K562 (cell line): Measurements from ENCODE around the gene FSCN2. TPM values are rescaled to one million over a fixed set of nuclear protein-coding genes. Genes with fewer than 3 reads are reported as not detected.
A peak's percentile ranks its signal among the peaks of the same experiment; 100 is the strongest.

Experiments
- ARNT ChIP-seq, 2 experiments: fragments of 450-650 bp; IDR thresholded peaks; 2 replicates each; pipeline ENCODE4 v1.6.1; 2016; ENCODE audit warnings: mild to moderate bottlenecking in 1 of 2
- BCL6 ChIP-seq: fragments of 250-450 bp; sonication (Bioruptor Pico); IDR thresholded peaks from 2 replicates; pipeline ENCODE4 v1.4.0; 2020
- BDP1 ChIP-seq: IDR thresholded peaks from 3 replicates; pipeline ENCODE4 v1.6.1; 2011; ENCODE audit not compliant: insufficient read length, insufficient read depth
- BRD4 ChIP-seq: fragments of 200-600 bp; sonication (generic); IDR thresholded peaks from 2 replicates; pipeline ENCODE4 v1.6.1; 2017; ENCODE audit warnings: inconsistent platforms
- CBX2 ChIP-seq: fragments of 200-600 bp; sonication (generic); IDR thresholded peaks from one replicate; pipeline ENCODE4 v1.6.1; 2012; ENCODE audit warnings: mild to moderate bottlenecking, low read length, inconsistent platforms; ENCODE audit not compliant: insufficient read depth, poor library complexity, severe bottlenecking
- CREB5 ChIP-seq: fragments of 250-450 bp; sonication (Bioruptor Pico); IDR thresholded peaks from 2 replicates; pipeline ENCODE4 v1.5.0; 2020; ENCODE audit warnings: mild to moderate bottlenecking
- ILF3 ChIP-seq: fragments of 450-650 bp; IDR thresholded peaks from 2 replicates; pipeline ENCODE4 v1.6.1; 2018; ENCODE audit warnings: antibody characterized with exemption, mild to moderate bottlenecking, moderate library complexity, borderline replicate concordance
- MAFK ChIP-seq: IDR thresholded peaks from 2 replicates; pipeline ENCODE4 v1.6.1; 2011; ENCODE audit warnings: low read length, improper control_type of control experiment
- MED1 ChIP-seq: sonication (generic); formaldehyde crosslinking; IDR thresholded peaks from 2 replicates; pipeline ENCODE4 v1.8.1; 2023; ENCODE audit warnings: missing genetic modification reagents, borderline replicate concordance
- NEUROD1 ChIP-seq: fragments of 150-350 bp; IDR thresholded peaks from 2 replicates; pipeline ENCODE4 v1.6.1; 2014; ENCODE audit warnings: borderline replicate concordance, low read length, low read depth; ENCODE audit not compliant: partially characterized antibody
- NFATC3 ChIP-seq: fragments of 450-650 bp; IDR thresholded peaks from 2 replicates; pipeline ENCODE4 v1.6.1; 2017; ENCODE audit warnings: mild to moderate bottlenecking
- NFIC ChIP-seq: fragments of 450-650 bp; IDR thresholded peaks from 2 replicates; pipeline ENCODE4 v1.6.1; 2017; ENCODE audit warnings: mild to moderate bottlenecking, inconsistent platforms
- NFYB ChIP-seq: IDR thresholded peaks from 2 replicates; pipeline ENCODE4 v1.6.1; 2011; ENCODE audit warnings: mild to moderate bottlenecking, moderate library complexity; ENCODE audit not compliant: insufficient read length; ENCODE audit errors: extremely low read depth
- NRF1 ChIP-seq, 2 experiments: fragments of 450-650 bp; IDR thresholded peaks in 1 of 2; conservative IDR thresholded peaks in 1 of 2; 2 replicates each; pipeline ENCODE4 v1.6.1; 2014; ENCODE audit warnings: mild to moderate bottlenecking in 2 of 2
- SMARCE1 ChIP-seq: fragments of 450-650 bp; IDR thresholded peaks from 2 replicates; pipeline ENCODE4 v1.7.1; 2016; ENCODE audit warnings: mild to moderate bottlenecking
- SP1 ChIP-seq: sonication (generic); formaldehyde crosslinking; IDR thresholded peaks from 2 replicates; pipeline ENCODE4 v1.8.1; 2022; ENCODE audit warnings: mild to moderate bottlenecking, missing genetic modification reagents
- STAT5B ChIP-seq: fragments of 250-450 bp; sonication (Bioruptor Pico); IDR thresholded peaks from 2 replicates; pipeline ENCODE4 v1.8.0; 2021; ENCODE audit warnings: mild to moderate bottlenecking, inconsistent platforms
- TFAP4 ChIP-seq: sonication (generic); formaldehyde crosslinking; IDR thresholded peaks from 2 replicates; pipeline ENCODE4 v1.8.0; 2022; ENCODE audit warnings: missing genetic modification reagents, mild to moderate bottlenecking, moderate library complexity, borderline replicate concordance
- ZC3H8 ChIP-seq: fragments of 450-650 bp; IDR thresholded peaks from 2 replicates; pipeline ENCODE4 v1.6.1; 2017
- ZFP36 ChIP-seq: fragments of 150-350 bp; IDR thresholded peaks from 2 replicates; pipeline ENCODE4 v1.6.1; 2018; ENCODE audit warnings: low read length, low read depth; ENCODE audit not compliant: partially characterized antibody
- ZNF165 ChIP-seq: fragments of 250-450 bp; sonication (Bioruptor Pico); IDR thresholded peaks from 2 replicates; pipeline ENCODE4 v1.4.0; 2020; ENCODE audit warnings: borderline replicate concordance
- ZNF24 ChIP-seq: fragments of 450-650 bp; IDR thresholded peaks from 2 replicates; pipeline ENCODE4 v1.6.1; 2016
- ZNF668 ChIP-seq: fragments of 250-450 bp; sonication (Bioruptor Pico); IDR thresholded peaks from 2 replicates; pipeline ENCODE4 v1.8.0; 2022; ENCODE audit warnings: mild to moderate bottlenecking, inconsistent platforms
- ZSCAN29 ChIP-seq: fragments of 450-650 bp; IDR thresholded peaks from 2 replicates; pipeline ENCODE4 v1.6.1; 2017
- polyA plus RNA-seq, 8 experiments: library from polyadenylated mRNA; depleted of rRNA in 4 of 8; stranded (reverse) in 5 of 8; unstranded in 3 of 8; fragments of >200 nt; fragmentation: Nextera tagmentation in 2 of 8; fragmentation: Illumina TruSeq in 1 of 8; extraction: Ambion mirVana in 2 of 8; extraction: Trizol in 1 of 8; gene quantifications; 2 replicates each; pipeline versions ENCODE4 v1.2.1 to v1.2.3, GENCODE V29; 2011 to 2014; ENCODE audit warnings: inconsistent platforms in 1 of 8, missing spikeins in 1 of 8
- total RNA-seq, 7 experiments: library from RNA; depleted of rRNA in 6 of 7; stranded (reverse); fragments of >200 nt in 6 of 7; fragmentation: Illumina TruSeq in 2 of 7; extraction: Trizol in 2 of 7; gene quantifications; 2 replicates each; pipeline versions ENCODE4 v1.2.1 to v1.2.3, GENCODE V29; 2011 to 2021; ENCODE audit warnings: low replicate concordance in 1 of 7
- TF ChIP-seq, protein P1 (sequence below): fragments of 200-800 bp; sonication (Bioruptor generic); IDR thresholded peaks from 2 replicates; pipeline ENCODE4 v1.6.1; 2017; ENCODE audit warnings: missing genetic modification characterization, missing compliant biosample characterization
- TF ChIP-seq, protein P2 (sequence below): IDR thresholded peaks from 2 replicates; pipeline ENCODE4 v1.6.1; 2014; ENCODE audit warnings: antibody characterized with exemption

FSCN2 gene
- total and polyA plus RNA-seq, 9 of the 15 experiments (the other 6 are each of a cell fraction or from before 2014, with no cell fraction given) = 0.08 TPM; not detected in 8

- TF ChIP-seq ARNT (IDR thresholded peaks at IDR 0.05) (no peak), SP1 (CRISPR knock-in tag) (no peak), ZNF165 (CRISPR knock-in tag) (no peak), CREB5 (CRISPR knock-in tag) (no peak), ZC3H8 (no peak), ZFP36 (peak; percentile 73), SMARCE1 (no peak), BRD4 (no peak), NEUROD1 (peak; percentile 55), ILF3 (no peak), MED1 (CRISPR knock-in tag) (no peak; the same call in 1 of the 2 replicates), ZNF668 (CRISPR knock-in tag) (no peak), ZSCAN29 (no peak), BCL6 (CRISPR knock-in tag) (no peak), NFATC3 (no peak), BDP1 (no peak), CBX2 (no peak), MAFK (peak; percentile 44; the same call in 1 of the 2 replicates), STAT5B (no peak), ZNF24 (no peak; the same call in 1 of the 2 replicates), NRF1 (conservative IDR thresholded peaks at IDR 0.05 in 1 of 2, IDR thresholded peaks at IDR 0.05 in 1 of 2) (no peak), NFIC (peak; percentile 67), NFYB (no peak), TFAP4 (CRISPR knock-in tag) (no peak)
- TF ChIP-seq, protein P1, sequence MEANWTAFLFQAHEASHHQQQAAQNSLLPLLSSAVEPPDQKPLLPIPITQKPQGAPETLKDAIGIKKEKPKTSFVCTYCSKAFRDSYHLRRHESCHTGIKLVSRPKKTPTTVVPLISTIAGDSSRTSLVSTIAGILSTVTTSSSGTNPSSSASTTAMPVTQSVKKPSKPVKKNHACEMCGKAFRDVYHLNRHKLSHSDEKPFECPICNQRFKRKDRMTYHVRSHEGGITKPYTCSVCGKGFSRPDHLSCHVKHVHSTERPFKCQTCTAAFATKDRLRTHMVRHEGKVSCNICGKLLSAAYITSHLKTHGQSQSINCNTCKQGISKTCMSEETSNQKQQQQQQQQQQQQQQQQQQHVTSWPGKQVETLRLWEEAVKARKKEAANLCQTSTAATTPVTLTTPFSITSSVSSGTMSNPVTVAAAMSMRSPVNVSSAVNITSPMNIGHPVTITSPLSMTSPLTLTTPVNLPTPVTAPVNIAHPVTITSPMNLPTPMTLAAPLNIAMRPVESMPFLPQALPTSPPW = peak; percentile 99
- TF ChIP-seq, protein P2, sequence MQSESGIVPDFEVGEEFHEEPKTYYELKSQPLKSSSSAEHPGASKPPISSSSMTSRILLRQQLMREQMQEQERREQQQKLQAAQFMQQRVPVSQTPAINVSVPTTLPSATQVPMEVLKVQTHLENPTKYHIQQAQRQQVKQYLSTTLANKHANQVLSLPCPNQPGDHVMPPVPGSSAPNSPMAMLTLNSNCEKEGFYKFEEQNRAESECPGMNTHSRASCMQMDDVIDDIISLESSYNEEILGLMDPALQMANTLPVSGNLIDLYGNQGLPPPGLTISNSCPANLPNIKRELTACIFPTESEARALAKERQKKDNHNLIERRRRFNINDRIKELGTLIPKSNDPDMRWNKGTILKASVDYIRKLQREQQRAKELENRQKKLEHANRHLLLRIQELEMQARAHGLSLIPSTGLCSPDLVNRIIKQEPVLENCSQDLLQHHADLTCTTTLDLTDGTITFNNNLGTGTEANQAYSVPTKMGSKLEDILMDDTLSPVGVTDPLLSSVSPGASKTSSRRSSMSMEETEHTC = no peak; the same call in 1 of the 2 replicates
These were observed 15.4 kb upstream of the FSCN2 start, which contains the start of gene ACTG1 (continued) for GRCh38 chr17:81512562-81513371.
